GM18867 (cell line): ENCODE data around the gene TOM1L1.

Source experiments
- ATAC-seq: cut with Tn5 transposase; IDR thresholded peaks from one replicate; pipeline ENCODE4 v1.9.1; 2021; ENCODE audit warnings: mild to moderate bottlenecking, moderate library complexity; ENCODE audit not compliant: unreplicated experiment

The TOM1L1 gene

DNA sequence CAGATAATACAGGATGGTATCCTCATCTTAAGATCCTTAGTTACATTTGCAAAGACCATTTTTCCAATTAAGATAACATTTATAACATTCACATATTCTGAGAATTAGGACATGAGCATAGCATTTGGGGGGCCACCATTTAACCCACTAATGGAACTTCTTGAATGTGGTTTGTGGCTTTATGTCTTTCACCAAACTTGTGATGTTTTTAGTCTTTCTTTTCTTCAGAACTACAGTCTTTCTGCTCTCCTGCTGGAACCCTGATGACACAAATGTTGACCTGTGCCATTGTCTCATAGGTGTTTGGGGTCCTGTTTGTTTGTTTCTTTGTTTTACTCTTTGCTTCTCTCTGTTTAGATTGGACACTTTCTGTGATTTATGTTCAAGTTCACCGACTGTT lies 44.6 kb downstream of the TOM1L1 start:
- ATAC-seq: no peak

- no peak for ATAC-seq
These were observed 45.0 kb downstream of the TOM1L1 start for GRCh38 chr17:54945671-54946070.

- ATAC-seq: no peak
These were observed 46.7 kb downstream of the TOM1L1 start for GRCh38 chr17:54947396-54947795.

- no peak for ATAC-seq
These were observed 47.7 kb downstream of the TOM1L1 start for GRCh38 chr17:54948380-54948779.

DNA sequence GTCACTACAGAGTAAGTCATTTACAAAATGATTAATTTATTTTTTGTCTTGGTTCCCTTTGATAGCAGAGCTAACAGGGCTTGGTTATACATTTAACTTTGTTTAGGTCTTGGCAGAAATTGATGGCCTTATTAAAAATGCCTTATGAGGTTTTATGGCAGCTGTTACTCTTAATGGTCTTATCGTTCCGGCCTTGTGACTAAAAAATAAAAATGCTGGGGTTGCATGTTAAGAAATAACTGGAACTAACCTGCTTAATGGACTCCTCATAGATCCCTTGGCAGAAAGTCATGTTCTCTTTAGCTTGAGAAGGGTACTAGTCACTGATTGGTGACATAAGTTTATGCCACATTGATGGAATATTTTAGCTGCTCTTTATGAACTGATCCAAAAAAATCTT lies 49.5 kb downstream of the TOM1L1 start:
- no peak for ATAC-seq

DNA sequence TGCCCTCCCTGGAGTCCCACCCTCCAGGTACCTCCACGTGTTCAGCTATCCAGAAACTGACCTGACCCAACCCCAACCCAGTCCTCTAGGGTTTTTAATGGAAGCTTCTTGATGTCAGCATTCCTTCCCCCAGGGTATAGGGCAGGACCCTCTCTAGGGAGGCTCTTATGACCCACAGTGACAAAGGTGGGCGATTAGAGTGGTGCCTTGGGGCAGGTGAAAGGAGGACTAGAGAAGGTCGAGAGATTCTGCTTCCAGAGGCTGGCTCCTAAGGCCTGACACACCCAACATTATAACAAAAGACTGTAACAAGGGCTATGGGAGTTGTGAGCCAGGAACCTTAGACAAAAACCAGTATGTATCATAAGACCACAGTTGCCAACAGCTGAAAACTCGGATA lies 50.6 kb downstream of the TOM1L1 start:
- ATAC-seq: no peak

DNA sequence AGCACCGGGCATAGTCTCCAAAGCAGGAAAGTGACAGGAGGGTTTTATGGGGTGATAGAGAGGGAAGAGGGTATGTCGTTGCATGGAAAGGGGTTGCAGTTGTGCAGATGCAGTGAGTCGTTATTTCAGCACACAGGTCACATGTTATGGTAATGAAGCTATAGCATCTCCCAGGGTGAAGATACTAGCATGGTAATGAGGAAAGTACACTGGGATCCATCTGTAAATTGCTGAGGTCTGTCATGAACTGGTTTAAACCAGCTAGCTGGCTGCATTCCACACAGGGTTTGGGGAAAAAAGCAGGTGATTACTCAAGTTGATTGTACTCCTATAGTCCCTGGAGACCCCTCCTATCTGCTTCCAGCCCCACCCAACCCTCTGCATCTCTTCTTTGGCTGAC lies 56.1 kb downstream of the TOM1L1 start:
- ATAC-seq: no peak

- ATAC-seq: peak; percentile 21
These were observed 67.1 kb downstream of the TOM1L1 start for GRCh38 chr17:54967621-54968261.

- peak; percentile 93 for ATAC-seq
These were observed 67.8 kb downstream of the TOM1L1 start, which contains the start of the genes COX11 and STXBP4 for GRCh38 chr17:54968262-54968987. Gene COX11 (minus strand): TSS chr17:54968654. CDS start chr17:54968646, 8 bp downstream. Gene STXBP4 (plus strand): TSS chr17:54968765. CDS start chr17:54986220, 17,455 bp downstream.

GRCh38 chr17:54968988-54969332 lies 68.3 kb downstream of the TOM1L1 start:
- peak; percentile 32 for ATAC-seq

DNA sequence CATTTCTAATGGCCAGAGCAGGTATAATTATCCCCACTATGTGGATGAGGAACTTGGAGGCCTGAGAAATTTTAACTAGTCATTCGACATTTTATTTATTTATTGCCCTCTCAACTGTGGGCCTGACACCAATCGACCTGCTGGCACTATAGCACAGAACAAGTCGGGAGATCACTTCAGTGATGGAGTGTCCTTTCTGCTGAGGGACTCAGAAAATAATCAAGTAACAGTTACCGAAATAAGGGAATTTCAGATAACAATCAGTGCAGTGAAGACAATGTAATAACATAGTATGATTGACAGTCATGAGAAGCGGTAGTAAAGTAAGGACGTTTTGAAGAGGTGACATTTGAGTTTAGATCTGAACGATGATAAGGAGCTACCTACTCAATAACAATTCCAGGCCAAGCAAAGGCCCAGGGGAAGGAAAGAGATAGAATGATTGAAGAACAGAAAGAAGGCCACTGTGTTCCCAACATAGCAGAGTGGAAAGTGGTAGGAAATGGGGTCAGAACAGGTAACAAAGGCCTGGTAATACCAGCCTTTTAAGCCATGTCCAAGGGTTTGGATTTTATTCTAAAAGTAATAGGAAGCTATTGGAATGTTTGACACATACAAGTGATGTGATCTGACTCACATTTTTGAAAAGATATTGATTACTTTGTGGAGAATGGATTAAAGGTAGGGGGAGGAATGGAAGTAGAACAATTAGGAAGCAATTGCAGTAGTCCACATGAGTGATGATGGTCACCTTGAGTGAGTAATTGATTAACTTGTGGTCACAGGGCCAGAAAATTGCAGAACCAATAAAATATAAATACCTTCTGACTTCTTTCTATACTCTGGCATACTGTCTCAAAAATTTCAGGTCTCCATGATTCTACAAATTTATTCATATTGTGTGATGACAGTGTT lies 69.3 kb downstream of the TOM1L1 start:
- ATAC-seq: no peak

DNA sequence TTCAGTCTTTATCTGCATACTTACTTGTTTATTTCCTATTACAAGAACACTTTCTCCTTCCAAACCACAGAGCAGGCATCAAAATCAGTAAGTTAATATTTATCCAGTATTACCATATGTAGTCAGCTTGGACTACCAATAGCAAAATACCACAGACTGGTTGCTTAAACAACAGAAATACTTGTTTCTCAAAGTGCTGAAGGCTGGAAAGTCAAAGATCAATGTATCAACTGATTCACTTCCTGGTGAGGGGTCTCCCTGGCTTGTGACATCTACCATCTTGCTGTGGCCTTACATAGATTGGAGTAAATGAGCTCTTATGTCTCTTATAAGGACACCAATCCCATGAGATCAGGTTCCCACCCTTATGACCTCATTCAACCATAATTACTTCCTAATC lies 70.5 kb downstream of the TOM1L1 start:
- no peak for ATAC-seq

- ATAC-seq: no peak
These were observed 71.2 kb downstream of the TOM1L1 start for GRCh38 chr17:54971901-54972300.

GRCh38 chr17:54972406-54973138 lies 71.9 kb downstream of the TOM1L1 start:
- ATAC-seq: no peak

DNA sequence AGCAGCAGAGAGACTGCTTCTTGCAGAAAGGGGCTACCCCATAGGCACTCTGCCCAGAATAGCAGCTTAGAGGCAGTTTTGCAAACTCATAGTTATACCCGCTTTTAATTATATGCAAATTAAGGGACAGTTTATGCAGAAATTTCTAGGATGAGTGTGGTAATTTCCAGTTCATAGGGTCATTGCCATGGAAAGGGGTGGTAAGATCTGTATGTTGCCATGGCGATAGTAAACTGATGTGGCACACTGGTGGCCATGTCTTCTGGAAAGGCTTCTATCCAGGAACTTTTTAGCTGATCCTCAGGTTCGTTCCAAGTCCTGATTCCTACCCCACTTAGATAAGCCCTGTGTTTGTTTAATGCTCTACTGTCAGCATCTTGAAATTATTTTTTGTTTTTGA lies 74.1 kb downstream of the TOM1L1 start:
- no peak for ATAC-seq

- no peak for ATAC-seq
These were observed 75.7 kb downstream of the TOM1L1 start for GRCh38 chr17:54976316-54976715.

- ATAC-seq: no peak
These were observed 77.1 kb downstream of the TOM1L1 start for GRCh38 chr17:54977744-54978143.

DNA sequence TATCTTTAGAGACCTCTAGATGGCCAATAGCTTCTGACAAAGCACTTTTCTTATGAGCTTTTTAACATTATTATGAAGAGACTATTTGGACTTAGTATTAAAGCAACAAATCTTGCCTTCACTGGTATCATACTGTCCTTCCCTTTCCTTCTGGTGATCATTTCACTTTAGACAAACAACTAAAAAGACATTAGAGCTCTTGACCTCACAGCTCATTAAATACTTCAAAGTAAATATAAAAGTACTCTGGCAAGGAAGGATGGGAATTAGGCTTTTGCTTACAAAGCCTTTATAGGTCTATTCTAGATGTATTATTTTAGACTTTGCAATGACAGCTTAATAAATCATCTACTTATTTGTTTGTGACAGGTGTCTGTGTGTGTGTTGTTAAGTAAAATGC lies 79.0 kb downstream of the TOM1L1 start:
- no peak for ATAC-seq

- ATAC-seq: no peak
These were observed 79.7 kb downstream of the TOM1L1 start for GRCh38 chr17:54980375-54980774.

DNA sequence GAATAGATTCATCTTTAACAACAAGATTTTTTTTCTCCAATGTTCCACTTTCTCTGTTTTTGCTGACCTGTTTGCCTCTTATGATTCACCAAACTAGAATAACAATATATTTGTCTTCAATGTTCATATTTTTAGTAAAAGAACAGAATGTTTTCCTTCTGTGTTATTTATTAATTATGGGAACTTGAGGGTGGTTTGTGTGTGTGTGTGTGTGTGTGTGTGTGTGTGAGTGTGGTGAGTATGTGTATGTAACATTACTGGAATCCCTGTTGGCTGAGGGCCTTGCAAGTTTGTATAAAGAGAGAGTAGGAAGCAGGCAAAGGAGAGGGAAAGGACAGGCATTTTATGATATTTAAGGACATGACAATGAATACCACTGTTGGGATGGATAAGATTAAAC lies 81.7 kb downstream of the TOM1L1 start:
- no peak for ATAC-seq

- ATAC-seq: no peak
These were observed 82.6 kb downstream of the TOM1L1 start for GRCh38 chr17:54983260-54983659.
